ENCODE data around the gene TBX4. TPM values are rescaled to one million over a fixed set of nuclear protein-coding genes. Genes with fewer than 3 reads are reported as not detected.

Gene TBX4
- total RNA-seq, 1 experiment from 2014 or later: not detected

DNA sequence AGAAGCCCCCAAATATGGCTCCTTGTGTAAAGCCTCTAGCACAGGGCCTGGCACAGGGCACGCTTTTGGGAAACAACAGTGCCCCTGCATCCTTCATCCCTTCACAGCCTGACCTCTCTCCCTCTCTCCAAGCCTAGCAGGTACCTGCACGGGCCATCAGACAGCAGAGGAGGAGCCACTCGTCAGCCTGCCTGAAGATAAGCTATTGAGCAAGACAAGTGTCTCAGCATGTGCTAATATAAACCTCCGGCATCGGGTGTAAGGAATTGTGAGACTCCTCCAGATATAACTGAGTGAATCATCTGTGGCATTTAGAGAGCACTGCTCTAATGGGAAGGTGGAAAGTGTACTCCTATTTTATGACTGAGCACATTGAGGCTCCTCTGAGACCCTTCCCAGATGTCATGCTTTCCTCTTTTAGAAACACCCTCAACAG, 38.3 kb downstream of the TBX4 start:
- H4K8ac ChIP-seq (replicated peaks; ENCODE audit: insufficient read length, low read depth, low read length): no peak overlapping the region
- H2BK15ac ChIP-seq (ENCODE audit: low read depth, low read length): no peak overlapping the region
- H3K79me2 ChIP-seq (ENCODE audit: insufficient read depth, low read length): no peaks in the 10 kb centered on the region
- H2AK5ac ChIP-seq (ENCODE audit: insufficient read length, low read length): no peak overlapping the region
- H3K18ac ChIP-seq (ENCODE audit: insufficient read length, low read depth, low read length): no peak overlapping the region
- no peak for DNase-seq
- no peak overlapping the region for H3K23ac ChIP-seq (ENCODE audit: insufficient read length, low read depth, low read length)
- H3K27ac ChIP-seq (ENCODE audit: insufficient read length, low read depth, low read length): no peak overlapping the region
- no CpG with 5 or more reads among the region's 5 CpGs for WGBS (ENCODE audit: extremely low coverage, insufficient read length, low lambda C conversion rate)
- H3K4me1 ChIP-seq (ENCODE audit: insufficient read depth, low read length): no peaks in the 10 kb centered on the region; the same call in 1 of the 2 replicates
- no peak overlapping the region for H3K56ac ChIP-seq (ENCODE audit: insufficient read length, low read depth, low read length)
- H3K9ac ChIP-seq (ENCODE audit: extremely low read depth, insufficient read length, low read length): no peak overlapping the region
- H2BK120ac ChIP-seq (ENCODE audit: low read depth, low read length, poor library complexity, severe bottlenecking): no peak overlapping the region
- Mint-ChIP-seq H3K4me1 (peaks cover 10 to 22% of the 10 kb centered on the region in 2 experiments), H3K36me3 (ENCODE audit: insufficient read depth in 1 of 3, low read depth in 3 of 3) (no peaks in the 10 kb centered on the region), H3K4me3 (no peak overlapping the region), H3K27ac (no peak overlapping the region), H3K9me3 (no peaks in the 10 kb centered on the region), H3K27me3 (ENCODE audit: low read depth) (peaks cover 7% of the 10 kb centered on the region)
- no peak overlapping the region for H4K91ac ChIP-seq (ENCODE audit: insufficient read length, low read depth, low read length)
- TF ChIP-seq CTCF (conservative IDR thresholded peaks at IDR 0.05): no peak
- H4K5ac ChIP-seq (ENCODE audit: insufficient read length, low read depth, low read length): no peak overlapping the region
- H3T11ph ChIP-seq (ENCODE audit: low read length): no peak overlapping the region
- H3K23me2 ChIP-seq (ENCODE audit: insufficient read length, low read depth, low read length, poor library complexity, severe bottlenecking): no peaks in the 10 kb centered on the region
- no peaks in the 10 kb centered on the region for H3K79me1 ChIP-seq (ENCODE audit: insufficient read depth, low read depth, low read length, poor library complexity, severe bottlenecking)
- no peak overlapping the region for H2BK5ac ChIP-seq (ENCODE audit: insufficient read length, low read length)
- H3K4ac ChIP-seq (ENCODE audit: low read depth, low read length): no peak overlapping the region
- no peak overlapping the region for H2AFZ ChIP-seq (ENCODE audit: low read length)
- H2BK20ac ChIP-seq (ENCODE audit: low read depth, low read length, poor library complexity, severe bottlenecking): no peak overlapping the region
- no peaks in the 10 kb centered on the region for H4K20me1 ChIP-seq (ENCODE audit: control insufficient read depth, insufficient read depth, insufficient read length)
- no peaks in the 10 kb centered on the region for H3K27me3 ChIP-seq (ENCODE audit: insufficient read depth, low read length)
- no peak overlapping the region for H2BK12ac ChIP-seq (ENCODE audit: insufficient read length, low read depth, low read length)
- no peaks in the 10 kb centered on the region for H3K9me3 ChIP-seq (ENCODE audit: control insufficient read depth, low read depth, low read length)
- no peak overlapping the region for H3K14ac ChIP-seq (ENCODE audit: insufficient read depth, low read length)
- H3K4me2 ChIP-seq (ENCODE audit: insufficient read depth, insufficient read length, low read length): no peak overlapping the region

All from H9 (cell line).